GM18517 (cell line): ENCODE data around the gene RGL3.
A peak's percentile ranks its signal among the peaks of the same experiment; 100 is the strongest.
"Not testable (repeated sequence)": the region's sequence is repeated elsewhere in the genome, so short reads cannot be mapped to it uniquely, and the experiment has no call there.

Source experiments
- ATAC-seq: cut with Tn5 transposase; IDR thresholded peaks from one replicate; pipeline ENCODE4 v1.9.1; 2021; ENCODE audit warnings: mild to moderate bottlenecking, moderate library complexity; ENCODE audit not compliant: unreplicated experiment

RGL3 gene

DNA sequence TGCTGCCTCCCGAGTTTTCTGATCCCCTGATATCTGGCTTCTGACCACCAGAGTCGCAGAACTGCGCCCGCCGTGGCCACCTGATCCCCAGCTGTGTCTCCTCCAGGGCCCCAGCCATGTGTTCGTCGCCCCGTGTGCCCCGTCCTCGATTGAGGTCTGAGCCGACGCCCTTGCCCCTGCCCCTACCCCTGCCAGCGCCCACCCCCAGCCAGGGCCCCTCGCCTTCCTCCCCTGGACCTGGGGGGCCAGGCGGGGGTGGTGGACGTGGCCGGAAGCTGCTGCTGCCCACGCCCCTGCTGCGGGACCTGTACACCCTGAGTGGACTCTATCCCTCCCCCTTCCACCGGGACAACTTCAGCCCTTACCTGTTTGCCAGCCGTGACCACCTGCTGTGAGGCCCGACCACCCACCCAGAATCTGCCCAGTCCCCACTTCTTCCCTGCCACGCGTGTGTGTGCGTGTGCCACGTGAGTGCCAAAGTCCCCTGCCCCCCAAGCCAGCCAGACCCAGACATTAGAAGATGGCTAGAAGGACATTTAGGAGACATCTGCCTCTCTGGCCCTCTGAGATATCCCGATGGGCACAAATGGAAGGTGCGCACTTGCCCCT is 54.7 kb downstream of the RGL3 start:
- no peak for ATAC-seq

DNA sequence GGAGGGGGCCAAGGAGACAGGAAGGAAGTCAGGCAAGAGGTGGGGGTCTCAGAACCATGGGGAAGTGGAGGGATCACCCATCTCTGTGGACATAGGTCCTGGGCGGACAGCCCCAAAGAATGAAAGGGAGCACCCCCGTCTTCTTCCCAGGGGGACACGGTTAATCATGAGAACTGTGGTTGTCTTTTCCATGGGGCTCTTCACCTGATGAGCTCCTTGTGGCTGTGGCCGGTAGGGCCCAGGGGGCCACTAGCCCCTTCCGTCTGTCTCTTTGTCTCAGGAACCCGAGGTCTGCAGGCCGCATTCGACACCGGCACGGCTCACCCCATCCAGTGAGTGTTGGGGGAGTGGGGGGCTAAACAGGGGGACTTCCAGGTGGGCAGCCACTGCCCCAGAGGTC is 55.2 kb downstream of the RGL3 start:
- no peak for ATAC-seq

DNA sequence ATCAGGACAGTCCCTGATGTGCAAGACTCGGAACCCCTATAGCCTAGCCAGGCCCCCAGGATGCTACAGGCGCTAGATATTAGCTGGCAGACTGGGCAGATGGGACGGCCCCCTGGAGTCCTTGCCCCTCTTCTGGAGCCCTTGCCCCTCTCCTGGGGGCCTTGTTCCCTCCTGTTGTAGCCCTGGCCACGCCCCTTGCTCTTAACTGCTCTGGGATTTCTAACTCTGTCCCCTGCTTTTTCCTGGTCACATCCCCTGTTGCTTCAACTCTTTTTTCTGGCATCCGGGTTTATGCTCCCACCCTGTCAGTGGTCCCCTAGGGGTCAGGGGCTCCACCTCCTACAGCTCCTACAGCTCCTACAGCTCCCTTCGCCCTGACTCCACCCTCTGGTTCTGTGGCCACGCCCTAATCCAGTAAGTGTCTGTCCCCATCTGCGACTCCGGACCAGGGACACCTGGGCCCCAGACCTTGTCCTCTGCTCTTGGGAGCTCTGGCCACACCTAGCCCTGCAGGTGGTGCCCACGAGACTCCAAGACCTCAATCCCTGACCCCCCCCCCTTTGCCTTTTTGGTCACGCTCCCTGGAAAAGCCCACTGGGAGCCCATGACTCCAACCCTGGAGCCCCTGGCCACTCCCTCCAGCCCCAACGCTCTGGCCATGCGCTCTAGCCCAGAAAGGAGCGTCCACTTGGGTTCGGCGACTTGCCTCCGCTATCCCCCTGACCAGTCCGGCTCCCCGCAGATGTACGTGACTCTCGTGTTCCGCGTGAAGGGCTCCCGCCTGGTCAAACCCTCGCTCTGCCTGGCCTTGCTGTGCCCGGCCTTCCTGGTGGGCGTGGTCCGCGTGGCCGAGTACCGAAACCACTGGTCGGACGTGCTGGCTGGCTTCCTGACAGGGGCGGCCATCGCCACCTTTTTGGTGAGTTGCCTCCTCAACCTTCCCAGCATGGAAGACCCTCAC is 57.1 kb downstream of the RGL3 start:
- ATAC-seq = no peak

DNA sequence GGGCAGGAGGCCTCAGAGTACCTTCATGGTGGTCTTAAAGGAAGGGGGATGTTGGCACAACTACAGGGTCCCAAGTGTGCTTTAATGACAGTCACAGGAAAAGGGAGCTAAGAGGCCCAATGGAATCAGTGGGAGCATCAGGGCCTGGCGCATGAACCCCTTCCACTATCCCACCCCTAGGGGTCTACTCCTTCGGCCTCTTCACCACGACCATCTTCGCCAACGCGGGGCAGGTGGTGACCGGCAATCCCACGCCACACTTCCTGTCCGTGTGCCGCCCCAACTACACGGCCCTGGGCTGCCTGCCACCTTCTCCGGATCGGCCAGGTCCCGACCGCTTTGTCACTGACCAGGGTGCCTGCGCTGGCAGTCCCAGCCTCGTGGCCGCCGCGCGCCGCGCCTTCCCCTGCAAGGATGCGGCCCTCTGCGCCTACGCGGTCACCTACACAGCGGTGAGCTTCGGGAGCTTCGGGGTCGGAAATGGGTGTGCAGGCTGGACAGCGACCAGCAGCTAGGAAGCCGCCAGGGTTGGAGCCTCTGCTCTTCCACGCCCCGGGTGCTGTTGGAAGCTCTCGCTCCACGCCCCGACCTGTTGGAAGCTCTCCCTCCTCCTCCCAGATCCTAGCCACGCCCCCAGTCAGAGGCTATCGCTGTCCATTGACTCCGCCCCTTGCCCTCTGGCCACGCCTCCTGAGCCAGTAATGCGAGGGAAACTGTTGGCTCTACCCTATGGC is 57.9 kb downstream of the RGL3 start:
- ATAC-seq = no peak

DNA sequence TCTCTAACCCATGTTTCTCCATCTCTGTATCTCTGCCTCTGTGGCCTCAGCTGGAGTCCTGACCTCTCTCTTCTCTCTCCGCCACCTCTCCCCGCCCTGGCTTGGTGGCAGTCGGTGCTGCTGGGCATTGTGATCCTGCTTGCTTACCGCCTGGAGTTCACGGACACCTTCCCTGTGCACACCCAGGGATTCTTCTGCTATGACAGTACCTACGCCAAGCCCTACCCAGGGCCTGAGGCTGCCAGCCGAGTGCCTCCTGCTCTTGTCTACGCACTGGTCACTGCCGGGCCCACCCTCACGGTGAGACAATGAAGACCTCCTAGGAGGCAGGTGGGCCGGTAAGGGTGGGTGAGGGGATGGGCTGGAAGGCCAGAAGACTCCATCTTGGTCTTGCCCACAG is 59.7 kb downstream of the RGL3 start:
- ATAC-seq = no peak

DNA sequence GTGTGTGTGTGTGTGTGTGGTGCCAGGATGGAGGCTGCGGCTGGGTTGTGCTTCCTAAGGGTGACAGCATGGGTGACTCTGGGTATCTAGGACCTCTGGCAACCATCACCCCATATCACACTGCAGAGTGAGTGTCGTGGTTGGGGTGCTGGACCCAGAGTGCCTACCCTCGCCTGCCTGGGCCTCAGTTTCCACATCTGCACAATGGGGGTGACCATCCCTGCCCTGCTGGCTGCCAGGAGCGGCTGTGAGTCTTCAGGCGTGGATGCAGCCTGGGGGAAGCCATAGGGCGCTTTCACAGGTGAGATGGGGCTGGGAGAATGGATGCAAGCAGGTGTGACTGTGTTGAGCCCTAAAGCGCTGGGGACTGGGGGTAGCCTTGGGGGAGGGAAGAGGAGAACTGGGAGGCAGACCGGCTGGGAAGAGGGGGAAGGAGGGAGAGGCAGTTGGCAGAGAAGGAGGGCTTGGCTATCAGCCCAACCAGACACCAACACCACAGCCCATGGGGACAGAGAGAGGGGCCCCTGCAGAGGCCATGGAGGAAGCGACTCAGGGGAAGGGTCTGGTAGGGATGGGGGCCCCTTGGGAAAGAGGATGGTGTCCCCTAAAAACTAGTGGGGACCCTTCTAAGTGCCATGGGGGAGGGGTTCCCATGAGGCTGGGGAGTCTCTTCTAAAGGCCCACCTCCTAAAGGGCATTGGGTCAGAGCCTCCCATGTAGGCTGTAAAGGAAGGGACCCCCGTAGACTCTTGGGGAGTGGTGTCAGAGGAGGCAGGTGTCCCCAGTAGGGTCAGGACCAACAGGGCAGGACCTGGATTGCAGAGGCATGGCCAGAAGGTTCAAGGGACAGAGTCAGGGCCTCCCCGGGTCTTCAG is 62.2 kb downstream of the RGL3 start:
- no peak for ATAC-seq

DNA sequence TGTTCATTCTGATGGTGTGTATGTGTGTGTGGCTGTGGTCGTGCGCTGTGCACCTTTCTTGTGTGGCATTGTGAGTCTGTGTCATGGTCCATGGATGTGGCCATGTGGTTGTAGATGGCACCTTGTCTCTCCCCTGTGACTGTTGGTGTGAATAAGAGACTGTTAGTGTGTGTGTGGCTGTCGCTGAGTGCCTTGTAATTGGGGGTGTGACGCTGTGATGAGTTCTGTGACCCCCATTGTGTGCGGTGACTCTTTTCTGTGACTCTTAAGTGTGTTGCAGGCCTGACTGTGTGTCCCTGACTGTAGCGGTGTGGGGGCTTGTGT is 63.1 kb downstream of the RGL3 start:
- ATAC-seq = no peak

DNA sequence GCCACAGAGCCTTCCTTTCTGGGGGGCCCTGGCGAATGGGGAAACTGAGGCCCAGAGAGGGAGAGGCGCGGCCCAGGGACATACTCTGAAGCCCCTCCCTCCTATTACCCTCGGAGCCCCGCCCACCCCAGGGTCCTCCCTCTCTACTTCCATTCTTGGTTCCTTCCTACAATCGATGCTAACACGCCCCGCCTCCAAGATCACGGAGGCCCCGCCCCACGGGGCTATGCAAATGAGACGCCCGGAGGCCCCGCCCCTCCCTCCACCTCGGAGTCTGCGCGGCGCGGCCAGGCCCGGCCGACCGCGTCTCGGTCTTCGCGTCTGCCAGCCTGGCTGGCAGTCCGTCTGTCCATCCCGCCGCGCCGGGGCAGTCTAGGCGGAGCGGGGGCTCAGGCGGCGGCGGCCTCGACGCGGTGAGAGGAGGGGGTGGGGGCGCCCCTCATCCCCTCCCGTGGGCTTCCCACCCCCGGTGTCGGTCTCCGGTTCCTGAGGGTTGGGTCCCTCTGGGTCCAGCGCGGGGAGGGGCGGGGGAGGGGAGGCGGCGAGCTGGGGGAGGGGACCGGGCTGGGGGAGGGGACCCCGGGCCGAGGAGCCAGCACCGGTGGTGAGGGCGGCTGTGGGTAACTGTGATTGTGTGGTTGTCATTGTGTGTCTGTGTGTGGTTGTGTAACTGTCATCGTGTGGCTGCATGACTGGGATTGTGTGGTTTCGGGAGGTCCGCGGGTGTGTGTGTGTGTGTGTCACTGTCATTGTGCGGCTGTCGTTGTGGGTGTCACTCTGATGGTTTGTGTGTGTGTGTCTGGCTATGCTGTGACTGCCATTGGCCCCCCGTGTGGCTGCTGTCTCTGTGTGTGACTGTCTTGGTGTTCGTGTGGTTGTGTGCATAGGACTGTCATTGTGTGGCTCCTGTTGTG is 63.7 kb downstream of the RGL3 start, which contains the start of gene PLPPR2:
Gene PLPPR2 (plus strand): TSS at position 273 of the 914 bp plus-strand sequence. CDS start 2,242 bp downstream, outside the sequence.
- no peak for ATAC-seq

DNA sequence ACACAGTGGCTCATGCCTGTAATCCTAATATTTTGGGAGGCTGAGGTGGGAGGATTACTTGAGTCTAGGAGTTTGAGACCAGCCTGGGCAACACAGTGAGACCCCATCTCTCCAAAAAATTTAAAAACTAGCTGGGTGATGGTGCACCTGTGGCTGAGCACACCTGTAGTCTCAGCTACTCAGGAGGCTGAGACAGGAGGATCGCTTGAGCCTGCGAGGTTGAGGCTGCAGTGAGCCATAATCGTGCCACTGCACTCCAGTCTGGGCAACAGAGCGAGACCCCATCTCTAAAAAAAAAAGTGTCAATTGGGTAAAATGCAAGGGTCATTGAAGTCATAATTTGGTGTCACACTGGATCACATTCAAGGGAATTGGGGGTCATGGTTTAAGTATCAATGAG is 65.0 kb downstream of the RGL3 start:
- ATAC-seq = not testable (repeated sequence)

DNA sequence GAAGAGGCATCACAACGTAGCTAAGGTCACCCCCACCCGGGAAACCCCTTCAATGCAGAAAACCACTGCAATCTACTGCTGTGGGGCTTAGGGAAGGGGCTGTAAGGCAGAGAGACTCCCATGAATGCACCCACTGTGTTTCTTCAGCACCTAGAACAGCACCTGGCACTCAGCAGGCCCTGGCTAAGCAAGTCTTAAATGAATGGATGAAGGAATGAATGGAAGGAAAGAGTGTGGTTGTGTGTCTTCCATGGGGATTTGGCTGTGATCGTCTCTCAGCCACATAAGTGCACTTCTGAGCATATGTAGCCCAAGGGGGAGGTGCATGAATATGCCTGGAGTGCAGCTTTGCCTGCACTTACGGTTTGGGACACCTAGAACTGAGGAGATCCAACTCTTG is 69.9 kb downstream of the RGL3 start:
- no peak for ATAC-seq

DNA sequence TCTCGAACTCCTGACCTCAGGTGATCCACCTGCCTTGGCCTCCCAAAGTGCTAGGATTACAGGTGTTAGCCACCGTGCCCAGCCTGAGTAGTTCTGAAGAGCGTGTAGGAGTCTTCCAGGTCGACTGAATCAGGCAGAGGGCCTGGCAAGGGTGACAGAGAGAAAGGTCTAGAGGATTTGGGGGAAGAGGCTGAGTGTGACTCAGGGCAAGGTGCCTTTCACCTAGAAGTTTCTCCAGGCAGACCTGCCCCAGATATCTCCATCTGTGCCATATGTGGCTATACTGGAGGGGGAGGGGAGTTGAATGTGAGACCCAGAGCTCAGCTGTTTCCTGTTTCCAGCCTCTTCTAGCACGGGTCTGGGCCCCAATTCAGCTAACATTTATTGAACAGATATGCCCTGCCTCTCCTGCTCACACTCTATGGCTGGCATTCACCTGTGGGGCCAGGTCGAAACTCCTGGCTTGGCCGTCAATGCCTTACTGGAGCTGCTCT is 71.5 kb downstream of the RGL3 start:
- ATAC-seq = no peak

DNA sequence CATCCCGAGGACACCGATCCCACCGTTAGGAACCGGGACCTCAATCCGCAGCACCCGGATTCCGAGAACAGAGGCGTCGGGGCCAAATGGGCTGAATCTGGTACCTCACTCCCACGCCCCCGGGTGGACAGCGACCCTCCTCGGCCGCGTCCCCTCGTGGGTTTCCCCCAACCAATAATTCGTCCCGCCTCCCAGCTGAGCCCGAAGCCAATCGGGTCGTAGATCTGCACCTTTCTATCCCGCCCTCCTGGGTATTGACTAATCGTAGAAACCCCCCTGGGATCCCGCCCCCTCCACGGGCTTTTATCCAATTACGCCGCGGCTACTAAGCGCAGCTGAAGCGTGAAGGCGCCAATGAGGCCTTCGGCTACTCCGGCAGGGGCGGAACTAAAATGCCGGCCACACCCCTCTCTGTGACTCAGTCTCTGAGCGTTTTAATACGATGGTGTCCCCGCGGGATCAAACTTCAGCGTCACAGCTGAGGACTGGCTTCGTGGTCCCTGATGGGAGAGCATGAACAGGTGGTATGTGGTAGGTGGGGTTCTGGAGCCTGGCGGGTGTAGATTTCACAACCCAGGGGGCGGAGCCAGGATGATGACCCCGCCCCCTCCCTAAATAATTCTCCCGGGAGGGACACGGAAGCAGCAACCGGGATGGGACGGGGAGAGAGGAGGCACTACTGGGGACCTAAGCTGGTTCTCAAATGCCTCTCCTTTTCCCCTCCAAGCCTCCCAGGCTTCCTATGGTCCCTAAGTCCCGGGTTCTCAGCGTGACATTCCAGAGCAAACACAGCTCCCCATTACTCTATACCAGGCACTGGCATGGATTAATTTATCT is 72.8 kb downstream of the RGL3 start, which contains the start of the genes CCDC159 and TMEM205:
Gene CCDC159 (plus strand): TSS at position 416 of the 837 bp plus-strand sequence. CDS start 88 bp downstream, at position 504.
Gene TMEM205 (minus strand): TSS at position 165 of the 837 bp plus-strand sequence. CDS start 649 bp downstream, outside the sequence.
- peak; percentile 93 for ATAC-seq

DNA sequence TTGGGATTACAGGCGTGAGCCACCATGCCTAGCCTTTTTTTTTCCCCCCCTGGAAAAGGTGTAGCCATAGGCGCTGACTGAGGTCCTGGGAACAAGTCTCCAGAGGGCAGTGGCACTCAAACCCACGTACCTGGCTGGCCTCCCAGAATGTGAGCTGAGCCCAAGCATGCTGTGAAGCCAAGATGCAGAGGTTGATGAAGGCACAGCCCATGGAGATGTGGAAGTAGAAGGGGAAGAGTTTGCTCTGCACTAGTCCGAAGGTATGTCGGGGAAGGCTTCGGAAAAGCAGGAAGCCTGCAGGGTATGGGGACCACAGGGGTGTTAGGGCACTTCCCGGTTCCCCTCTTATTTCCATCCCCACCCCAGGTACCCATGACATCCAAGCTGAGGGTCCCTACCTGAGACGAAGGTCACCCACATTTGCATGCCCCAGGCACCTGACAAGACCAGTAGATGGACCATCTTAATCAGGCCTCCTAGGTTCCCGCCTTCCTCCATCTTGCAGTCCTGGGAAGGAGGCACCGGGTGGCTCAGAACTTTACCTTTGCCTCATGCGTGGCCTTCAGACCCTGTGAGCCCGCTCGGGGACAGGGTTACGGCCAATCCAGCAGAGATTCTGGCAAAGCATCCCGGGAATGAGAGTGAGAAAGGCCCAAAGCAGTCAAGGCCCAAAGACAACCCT is 73.9 kb downstream of the RGL3 start:
- ATAC-seq = no peak
